GM23338 (cell line): ENCODE results near the gene KRTAP10-9. TPM values are rescaled to one million over a fixed set of nuclear protein-coding genes. Genes with fewer than 3 reads are reported as not detected.
A peak's percentile ranks its signal among the peaks of the same experiment; 100 is the strongest.

ENCODE experiments used
- ATAC-seq: fragments of 200-7000 bp; cut with Tn5 transposase; 3 replicates; pipeline ENCODE4 v1.9.1; 2020
- DNase-seq: peaks from one replicate; pipeline ENCODE4 v3.0.0-alpha.2; 2015; ENCODE audit warnings: low spot score
- H2AFZ ChIP-seq: fragments of 200-600 bp; sonication (generic); 2 replicates; pipeline ENCODE4 v1.8.0; 2016; ENCODE audit warnings: antibody characterized with exemption, mild to moderate bottlenecking, moderate library complexity
- H3F3A ChIP-seq: fragments of 200-600 bp; sonication (generic); replicated peaks from 2 replicates; pipeline ENCODE4 v1.8.0; 2017; ENCODE audit warnings: antibody characterized with exemption, mixed run types, low read depth
- H3K27ac ChIP-seq: fragments of 200-600 bp; sonication (generic); 2 replicates; pipeline ENCODE4 v1.6.1; 2016; ENCODE audit warnings: low read depth
- H3K27me3 ChIP-seq: fragments of 200-600 bp; sonication (generic); 2 replicates; pipeline ENCODE4 v1.8.0; 2016; ENCODE audit warnings: mild to moderate bottlenecking, mixed run types, moderate library complexity; ENCODE audit not compliant: insufficient read depth
- H3K36me3 ChIP-seq: fragments of 200-600 bp; sonication (generic); 2 replicates; pipeline ENCODE4 v1.8.0; 2016; ENCODE audit warnings: mild to moderate bottlenecking; ENCODE audit not compliant: insufficient read depth
- H3K4me1 ChIP-seq: fragments of 200-600 bp; sonication (generic); 2 replicates; pipeline ENCODE4 v1.8.0; 2016; ENCODE audit warnings: mild to moderate bottlenecking, moderate library complexity; ENCODE audit not compliant: insufficient read depth
- H3K4me2 ChIP-seq: fragments of 200-600 bp; sonication (generic); 2 replicates; pipeline ENCODE4 v1.7.1; 2017; ENCODE audit warnings: mixed run types
- H3K4me3 ChIP-seq: fragments of 200-600 bp; sonication (generic); 2 replicates; pipeline ENCODE4 v1.6.1; 2016; ENCODE audit warnings: mixed run types
- H3K79me2 ChIP-seq: fragments of 200-600 bp; sonication (generic); replicated peaks from 2 replicates; pipeline ENCODE4 v1.8.0; 2017; ENCODE audit warnings: mild to moderate bottlenecking; ENCODE audit not compliant: insufficient read depth
- H3K9me2 ChIP-seq: fragments of 200-600 bp; sonication (generic); 2 replicates; pipeline ENCODE4 v1.8.0; 2017; ENCODE audit not compliant: insufficient read depth
- H4K20me1 ChIP-seq: fragments of 200-600 bp; sonication (generic); replicated peaks from 2 replicates; pipeline ENCODE4 v1.8.0; 2017; ENCODE audit warnings: mild to moderate bottlenecking; ENCODE audit not compliant: insufficient read depth
- H3K27ac Mint-ChIP-seq: 2 replicates; pipeline ENCODE4 v1.8.0; 2020; ENCODE audit warnings: inconsistent platforms, mild to moderate bottlenecking, moderate library complexity, mixed read lengths
- H3K27me3 Mint-ChIP-seq: 3 replicates; pipeline ENCODE4 v1.8.0; 2022; ENCODE audit warnings: low read depth, mild to moderate bottlenecking, moderate library complexity, mixed read lengths, inconsistent platforms; ENCODE audit not compliant: insufficient read depth, poor library complexity
- H3K36me3 Mint-ChIP-seq: 3 replicates; pipeline ENCODE4 v1.8.0; 2021; ENCODE audit warnings: low read depth, mild to moderate bottlenecking, inconsistent platforms, moderate library complexity, mixed read lengths
- H3K4me1 Mint-ChIP-seq: 3 replicates; pipeline ENCODE4 v1.8.0; 2020; ENCODE audit warnings: mild to moderate bottlenecking, inconsistent platforms, mixed read lengths
- H3K4me3 Mint-ChIP-seq: 3 replicates; pipeline ENCODE4 v1.8.0; 2021; ENCODE audit warnings: moderate library complexity, mild to moderate bottlenecking, inconsistent platforms, mixed read lengths
- H3K9me3 Mint-ChIP-seq: 3 replicates; pipeline ENCODE4 v1.8.0; 2020; ENCODE audit warnings: moderate library complexity, mild to moderate bottlenecking, inconsistent platforms, mixed read lengths
- CREB1 ChIP-seq: fragments of 250-450 bp; sonication (Bioruptor Pico); IDR thresholded peaks from 2 replicates; pipeline ENCODE4 v1.5.0; 2020; ENCODE audit warnings: low read depth, mild to moderate bottlenecking, moderate library complexity
- EZH2 ChIP-seq: fragments of 200-600 bp; sonication (generic); IDR thresholded peaks from one replicate; pipeline ENCODE4 v1.8.0; 2017; ENCODE audit warnings: antibody characterized with exemption, mild to moderate bottlenecking, low read depth; ENCODE audit not compliant: unreplicated experiment
- EZH2phosphoT487 ChIP-seq: fragments of 200-600 bp; sonication (generic); IDR thresholded peaks from one replicate; pipeline ENCODE4 v1.8.1; 2018; ENCODE audit warnings: antibody characterized with exemption; ENCODE audit not compliant: unreplicated experiment
- JUNB ChIP-seq: IDR thresholded peaks from one replicate; pipeline ENCODE4 v1.6.1; 2016; ENCODE audit warnings: antibody characterized with exemption; ENCODE audit not compliant: unreplicated experiment
- NANOG ChIP-seq: IDR thresholded peaks from 2 replicates; pipeline ENCODE4 v1.6.1; 2016; ENCODE audit warnings: antibody characterized with exemption, borderline replicate concordance
- REST ChIP-seq: IDR thresholded peaks from one replicate; pipeline ENCODE4 v1.6.1; 2018; ENCODE audit warnings: antibody characterized with exemption; ENCODE audit not compliant: unreplicated experiment
- STAT1 ChIP-seq: IDR thresholded peaks from one replicate; pipeline ENCODE4 v1.6.1; 2016; ENCODE audit warnings: antibody characterized with exemption; ENCODE audit not compliant: unreplicated experiment
- ZNF114 ChIP-seq: fragments of 250-450 bp; sonication (Bioruptor Pico); IDR thresholded peaks from 2 replicates; pipeline ENCODE4 v1.5.0; 2020; ENCODE audit warnings: mild to moderate bottlenecking, moderate library complexity
- ZNF331 ChIP-seq: fragments of 250-450 bp; sonication (Bioruptor Pico); IDR thresholded peaks from 2 replicates; pipeline ENCODE4 v1.5.0; 2020; ENCODE audit warnings: low read depth, mild to moderate bottlenecking, moderate library complexity
- polyA plus RNA-seq: library from polyadenylated mRNA; unstranded; fragments of >200 nt; fragmentation: Nextera tagmentation; extraction: Ambion mirVana; gene quantifications from 2 replicates; pipeline ENCODE4 v1.2.1, GENCODE V29; 2016
- total RNA-seq: library from RNA; depleted of rRNA; stranded (reverse); fragments of >200 nt; shearing (Covaris generic); gene quantifications from 2 replicates; pipeline ENCODE4 v1.2.3, GENCODE V29; 2014
- TF ChIP-seq, protein P1 (sequence below), 2 experiments: fragments of 200-600 bp in 1 of 2; sonication (generic) in 1 of 2; conservative IDR thresholded peaks; 2 replicates each; pipeline versions ENCODE4 v1.5.1 to v1.6.1; 2016 to 2017; ENCODE audit warnings: antibody characterized with exemption in 2 of 2, low read depth in 2 of 2, mild to moderate bottlenecking in 2 of 2, moderate library complexity in 1 of 2
- TF ChIP-seq, protein P2 (sequence below): IDR thresholded peaks from 2 replicates; pipeline ENCODE4 v1.6.1; 2016; ENCODE audit warnings: antibody characterized with exemption
- TF ChIP-seq, protein P3 (sequence below): fragments of 250-450 bp; sonication (Bioruptor Pico); IDR thresholded peaks from 2 replicates; pipeline ENCODE4 v1.5.0; 2020; ENCODE audit warnings: mild to moderate bottlenecking, moderate library complexity

KRTAP10-9 gene
- total and polyA plus RNA-seq, 2 experiments from 2014 or later = not detected

DNA sequence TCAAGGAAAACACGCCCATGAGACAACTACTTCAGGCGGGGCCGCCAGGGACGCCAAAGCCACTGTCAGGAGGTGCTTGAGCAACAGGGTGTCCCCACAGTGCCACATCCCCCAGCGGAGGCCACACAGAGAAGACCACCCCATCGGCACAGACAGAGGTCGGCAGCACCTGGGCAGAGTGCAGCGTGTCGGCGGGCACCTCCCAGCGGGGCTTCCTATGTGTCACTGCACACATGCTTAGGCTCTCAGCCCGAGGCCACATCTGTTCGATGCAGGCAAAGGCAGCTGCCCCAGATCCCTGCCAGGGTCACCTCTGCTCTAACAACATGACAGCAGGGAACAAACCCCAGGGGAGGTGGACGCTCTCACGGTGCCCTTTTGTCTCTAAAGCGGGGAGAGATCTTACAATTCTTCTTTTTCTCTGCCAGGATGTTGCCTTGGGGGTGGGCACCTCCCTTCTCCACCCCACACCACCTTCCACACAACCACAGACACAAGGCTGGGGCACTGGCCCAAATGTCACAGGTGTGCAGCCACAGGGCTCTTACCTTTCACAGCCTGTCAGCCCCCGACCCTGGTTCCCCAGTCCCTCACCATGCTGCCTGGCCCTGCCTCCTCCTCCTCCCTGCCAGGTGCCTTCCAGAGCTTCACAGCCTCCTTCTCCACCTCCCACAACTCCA is 10.8 kb upstream of the KRTAP10-9 start:
- no peak overlapping the region for H3K27ac Mint-ChIP-seq

More for the DNA sequence above, 10.8 kb upstream of the KRTAP10-9 start:
- H3K9me3 Mint-ChIP-seq = peaks cover 41% of the 10 kb centered on the region
- H3K36me3 Mint-ChIP-seq = peaks cover 25% of the 10 kb centered on the region
- Histone ChIP-seq H3K79me2 (no peaks in the 10 kb centered on the region), H3K27me3 (no peaks in the 10 kb centered on the region), H3K4me2 (no peak overlapping the region), H3K27ac (no peak overlapping the region), H2AFZ (peak overlapping the region; percentile 47; the same call in 1 of the 2 replicates), H4K20me1 (no peaks in the 10 kb centered on the region), H3F3A (no peaks in the 10 kb centered on the region), H3K4me1 (no peaks in the 10 kb centered on the region), H3K9me2 (no peaks in the 10 kb centered on the region), H3K36me3 (no peaks in the 10 kb centered on the region), H3K4me3 (no peak overlapping the region)
- peaks cover 23% of the 10 kb centered on the region for H3K4me1 Mint-ChIP-seq
- no peak for ATAC-seq
- TF ChIP-seq, protein P1, sequence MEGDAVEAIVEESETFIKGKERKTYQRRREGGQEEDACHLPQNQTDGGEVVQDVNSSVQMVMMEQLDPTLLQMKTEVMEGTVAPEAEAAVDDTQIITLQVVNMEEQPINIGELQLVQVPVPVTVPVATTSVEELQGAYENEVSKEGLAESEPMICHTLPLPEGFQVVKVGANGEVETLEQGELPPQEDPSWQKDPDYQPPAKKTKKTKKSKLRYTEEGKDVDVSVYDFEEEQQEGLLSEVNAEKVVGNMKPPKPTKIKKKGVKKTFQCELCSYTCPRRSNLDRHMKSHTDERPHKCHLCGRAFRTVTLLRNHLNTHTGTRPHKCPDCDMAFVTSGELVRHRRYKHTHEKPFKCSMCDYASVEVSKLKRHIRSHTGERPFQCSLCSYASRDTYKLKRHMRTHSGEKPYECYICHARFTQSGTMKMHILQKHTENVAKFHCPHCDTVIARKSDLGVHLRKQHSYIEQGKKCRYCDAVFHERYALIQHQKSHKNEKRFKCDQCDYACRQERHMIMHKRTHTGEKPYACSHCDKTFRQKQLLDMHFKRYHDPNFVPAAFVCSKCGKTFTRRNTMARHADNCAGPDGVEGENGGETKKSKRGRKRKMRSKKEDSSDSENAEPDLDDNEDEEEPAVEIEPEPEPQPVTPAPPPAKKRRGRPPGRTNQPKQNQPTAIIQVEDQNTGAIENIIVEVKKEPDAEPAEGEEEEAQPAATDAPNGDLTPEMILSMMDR (conservative IDR thresholded peaks at IDR 0.05; ENCODE audit: low read depth in 2 of 2) = no peak
- no peak for TF ChIP-seq EZH2
- TF ChIP-seq STAT1 = no peak
- TF ChIP-seq ZNF331 (CRISPR knock-in tag) = no peak
- no peak for TF ChIP-seq NANOG
- no peak for TF ChIP-seq JUNB
- TF ChIP-seq, protein P2, sequence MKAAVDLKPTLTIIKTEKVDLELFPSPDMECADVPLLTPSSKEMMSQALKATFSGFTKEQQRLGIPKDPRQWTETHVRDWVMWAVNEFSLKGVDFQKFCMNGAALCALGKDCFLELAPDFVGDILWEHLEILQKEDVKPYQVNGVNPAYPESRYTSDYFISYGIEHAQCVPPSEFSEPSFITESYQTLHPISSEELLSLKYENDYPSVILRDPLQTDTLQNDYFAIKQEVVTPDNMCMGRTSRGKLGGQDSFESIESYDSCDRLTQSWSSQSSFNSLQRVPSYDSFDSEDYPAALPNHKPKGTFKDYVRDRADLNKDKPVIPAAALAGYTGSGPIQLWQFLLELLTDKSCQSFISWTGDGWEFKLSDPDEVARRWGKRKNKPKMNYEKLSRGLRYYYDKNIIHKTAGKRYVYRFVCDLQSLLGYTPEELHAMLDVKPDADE = no peak
- TF ChIP-seq, protein P3, sequence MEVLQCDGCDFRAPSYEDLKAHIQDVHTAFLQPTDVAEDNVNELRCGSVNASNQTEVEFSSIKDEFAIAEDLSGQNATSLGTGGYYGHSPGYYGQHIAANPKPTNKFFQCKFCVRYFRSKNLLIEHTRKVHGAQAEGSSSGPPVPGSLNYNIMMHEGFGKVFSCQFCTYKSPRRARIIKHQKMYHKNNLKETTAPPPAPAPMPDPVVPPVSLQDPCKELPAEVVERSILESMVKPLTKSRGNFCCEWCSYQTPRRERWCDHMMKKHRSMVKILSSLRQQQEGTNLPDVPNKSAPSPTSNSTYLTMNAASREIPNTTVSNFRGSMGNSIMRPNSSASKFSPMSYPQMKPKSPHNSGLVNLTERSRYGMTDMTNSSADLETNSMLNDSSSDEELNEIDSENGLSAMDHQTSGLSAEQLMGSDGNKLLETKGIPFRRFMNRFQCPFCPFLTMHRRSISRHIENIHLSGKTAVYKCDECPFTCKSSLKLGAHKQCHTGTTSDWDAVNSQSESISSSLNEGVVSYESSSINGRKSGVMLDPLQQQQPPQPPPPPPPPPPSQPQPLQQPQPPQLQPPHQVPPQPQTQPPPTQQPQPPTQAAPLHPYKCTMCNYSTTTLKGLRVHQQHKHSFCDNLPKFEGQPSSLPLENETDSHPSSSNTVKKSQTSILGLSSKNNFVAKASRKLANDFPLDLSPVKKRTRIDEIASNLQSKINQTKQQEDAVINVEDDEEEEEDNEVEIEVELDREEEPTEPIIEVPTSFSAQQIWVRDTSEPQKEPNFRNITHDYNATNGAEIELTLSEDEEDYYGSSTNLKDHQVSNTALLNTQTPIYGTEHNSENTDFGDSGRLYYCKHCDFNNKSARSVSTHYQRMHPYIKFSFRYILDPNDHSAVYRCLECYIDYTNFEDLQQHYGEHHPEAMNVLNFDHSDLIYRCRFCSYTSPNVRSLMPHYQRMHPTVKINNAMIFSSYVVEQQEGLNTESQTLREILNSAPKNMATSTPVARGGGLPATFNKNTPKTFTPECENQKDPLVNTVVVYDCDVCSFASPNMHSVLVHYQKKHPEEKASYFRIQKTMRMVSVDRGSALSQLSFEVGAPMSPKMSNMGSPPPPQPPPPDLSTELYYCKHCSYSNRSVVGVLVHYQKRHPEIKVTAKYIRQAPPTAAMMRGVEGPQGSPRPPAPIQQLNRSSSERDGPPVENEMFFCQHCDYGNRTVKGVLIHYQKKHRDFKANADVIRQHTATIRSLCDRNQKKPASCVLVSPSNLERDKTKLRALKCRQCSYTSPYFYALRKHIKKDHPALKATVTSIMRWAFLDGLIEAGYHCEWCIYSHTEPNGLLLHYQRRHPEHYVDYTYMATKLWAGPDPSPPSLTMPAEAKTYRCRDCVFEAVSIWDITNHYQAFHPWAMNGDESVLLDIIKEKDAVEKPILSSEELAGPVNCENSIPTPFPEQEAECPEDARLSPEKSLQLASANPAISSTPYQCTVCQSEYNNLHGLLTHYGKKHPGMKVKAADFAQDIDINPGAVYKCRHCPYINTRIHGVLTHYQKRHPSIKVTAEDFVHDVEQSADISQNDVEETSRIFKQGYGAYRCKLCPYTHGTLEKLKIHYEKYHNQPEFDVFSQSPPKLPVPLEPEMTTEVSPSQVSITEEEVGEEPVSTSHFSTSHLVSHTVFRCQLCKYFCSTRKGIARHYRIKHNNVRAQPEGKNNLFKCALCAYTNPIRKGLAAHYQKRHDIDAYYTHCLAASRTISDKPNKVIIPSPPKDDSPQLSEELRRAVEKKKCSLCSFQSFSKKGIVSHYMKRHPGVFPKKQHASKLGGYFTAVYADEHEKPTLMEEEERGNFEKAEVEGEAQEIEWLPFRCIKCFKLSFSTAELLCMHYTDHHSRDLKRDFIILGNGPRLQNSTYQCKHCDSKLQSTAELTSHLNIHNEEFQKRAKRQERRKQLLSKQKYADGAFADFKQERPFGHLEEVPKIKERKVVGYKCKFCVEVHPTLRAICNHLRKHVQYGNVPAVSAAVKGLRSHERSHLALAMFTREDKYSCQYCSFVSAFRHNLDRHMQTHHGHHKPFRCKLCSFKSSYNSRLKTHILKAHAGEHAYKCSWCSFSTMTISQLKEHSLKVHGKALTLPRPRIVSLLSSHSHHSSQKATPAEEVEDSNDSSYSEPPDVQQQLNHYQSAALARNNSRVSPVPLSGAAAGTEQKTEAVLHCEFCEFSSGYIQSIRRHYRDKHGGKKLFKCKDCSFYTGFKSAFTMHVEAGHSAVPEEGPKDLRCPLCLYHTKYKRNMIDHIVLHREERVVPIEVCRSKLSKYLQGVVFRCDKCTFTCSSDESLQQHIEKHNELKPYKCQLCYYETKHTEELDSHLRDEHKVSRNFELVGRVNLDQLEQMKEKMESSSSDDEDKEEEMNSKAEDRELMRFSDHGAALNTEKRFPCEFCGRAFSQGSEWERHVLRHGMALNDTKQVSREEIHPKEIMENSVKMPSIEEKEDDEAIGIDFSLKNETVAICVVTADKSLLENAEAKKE (CRISPR knock-in tag) = no peak
- TF ChIP-seq EZH2phosphoT487 = no peak
- no peak for TF ChIP-seq REST
- TF ChIP-seq ZNF114 = no peak
- no peak for TF ChIP-seq CREB1 (CRISPR knock-in tag)
- peaks cover 11% of the 10 kb centered on the region for H3K27me3 Mint-ChIP-seq
- DNase-seq = no peak
- H3K4me3 Mint-ChIP-seq = no peak overlapping the region
